Heart right ventricle (tissue), 16 donors: Measurements from ENCODE around the gene PLN. TPM values are rescaled to one million over a fixed set of nuclear protein-coding genes. Genes with fewer than 3 reads are reported as not detected.

Source experiments
- ATAC-seq, 8 donors: fragments of 200-7000 bp; cut with Tn5 transposase; one replicate each; pipeline ENCODE4 v1.9.1; 2020; ENCODE audit warnings: mild to moderate bottlenecking in 8 of 8, moderate library complexity in 8 of 8, moderate number of reproducible peaks in 1 of 8
- DNase-seq, 2 donors: peaks; one replicate each; pipeline ENCODE4 v3.0.0-alpha.2; 2020
- H3K27ac ChIP-seq, 10 donors: fragments of 200-600 bp; sonication (generic) in 2 of 10; one replicate each; pipeline versions ENCODE4 v1.5.0 to v1.8.0; 2020 to 2022; ENCODE audit warnings: mild to moderate bottlenecking in 3 of 10
- H3K27me3 ChIP-seq, 7 donors: fragments of 200-600 bp; one replicate each; pipeline ENCODE4 v1.8.0; 2021 to 2022; ENCODE audit warnings: mild to moderate bottlenecking in 2 of 7
- H3K36me3 ChIP-seq, 9 donors: fragments of 200-600 bp; sonication (generic) in 1 of 9; one replicate each; pipeline versions ENCODE4 v1.5.0 to v1.8.0; 2020 to 2022; ENCODE audit warnings: mild to moderate bottlenecking in 2 of 9
- H3K4me1 ChIP-seq, 9 donors: fragments of 200-600 bp; sonication (generic) in 1 of 9; one replicate each; pipeline versions ENCODE4 v1.5.0 to v1.8.0; 2020 to 2022; ENCODE audit warnings: mild to moderate bottlenecking in 4 of 9
- H3K4me3 ChIP-seq, 10 donors: fragments of 200-600 bp; sonication (generic) in 2 of 10; one replicate each; pipeline versions ENCODE4 v1.5.0 to v1.8.0; 2020 to 2022; ENCODE audit warnings: mild to moderate bottlenecking in 7 of 10, moderate library complexity in 2 of 10
- H3K9me3 ChIP-seq, 11 donors: fragments of 200-600 bp in 10 of 11; sonication (generic) in 2 of 11; one replicate each; pipeline versions ENCODE4 v1.5.0 to v1.8.0; 2013 to 2022; ENCODE audit warnings: mild to moderate bottlenecking in 2 of 11, control low read depth in 1 of 11, moderate library complexity in 1 of 11
- WGBS, 2 donors: extraction: QIAGEN DNeasy Blood & Tissue Kit; methylation state at CpG; one replicate each; pipeline ENCODE4 v1.1.7; 2013; ENCODE audit warnings: inconsistent platforms in 1 of 2; 5-methylcytosine and 5-hydroxymethylcytosine counted together
- intact Hi-C, 10 donors: fragments of 100-400 bp; cut with DNase I; formaldehyde crosslinking; loops; one replicate each; pipeline versions ENCODE4 v1.11.1 to v1.14.2; 2022
- long read RNA-seq, 3 donors: library from polyadenylated mRNA; unstranded; transcript quantifications; one replicate each; pipeline ENCODE4 v2.0.0, GENCODE V29; 2020 to 2021
- polyA plus RNA-seq, 2 donors: library from polyadenylated mRNA; stranded (reverse); fragments of 200-250 nt; gene quantifications; one replicate each; pipeline ENCODE4 v1.2.3, GENCODE V29; 2013
- total RNA-seq, 10 donors: library from RNA; stranded (reverse); fragmentation: NEBNext Ultra II Directional in 3 of 10; extraction: Animal tissue kit (Norgen Biotek cat#: 25700) in 3 of 10; gene quantifications; one replicate each; pipeline versions ENCODE4 v1.2.1 to v1.2.4, GENCODE V29; 2021 to 2023
- TF ChIP-seq, protein P1 (sequence below), 9 donors: fragments of 200-600 bp; sonication (generic) in 2 of 9; IDR thresholded peaks; one replicate each; pipeline versions ENCODE4 v1.5.0 to v1.8.0; 2021 to 2022; ENCODE audit warnings: antibody characterized with exemption in 9 of 9, mild to moderate bottlenecking in 5 of 9, moderate library complexity in 1 of 9
- donor health status: Arrhythmogenic right ventricular cardiomyopathy.
- donor health status: ischemic (EF 13 %, LVEDD 7.1; RV severe dilation, severe dysfunction).
- donor health status: healthy with polysubstance abuse.
- donor health status: DM: no; HTN: yes; CAD: no.
- donor health status: DM: no; HTN: no; CAD: no.
- donor health status: ischemic (EF 25% LVEDD 6.9; RV normal size, moderate dysfunction).
- donor health status: ischemic (EF 25% LVEDD 5.7; RV mildly dilated, moderate dysfunction).
- donor health status: healthy.
- donor health status: DM: yes; HTN: yes; CAD: no.
- donor health status: Ischemic cardiomyopathy.
- donor health status: ischemic (EF 35%, LVEDD 5.7; RV mildly dilated, moderate dysfunction).
- donor health status: nonischemic (EF 11% LVEDD 7.7; RV severe dilation, severe dysfunction).
- donor health status: DM: yes; HTN: yes; CAD: no.
- donor health status: PGD.
- donor health status: ischemic (EF 29% LVEDD 5.4; RV normal size, mild dysfunction).
- donor health status: nonischemic (EF 23%, LVEDD 6.1; RV moderate dilation, normal function).

PLN gene
- 1,000 to 10,000 TPM; 1,787 to 3,094 (median 2,650) TPM for total RNA-seq
- 100 to 1,000 TPM; 764 to 848 TPM for polyA plus RNA-seq
- long read RNA-seq, donor 1, transcript PLN-201 (2 exons, 2,001 nt): major isoform, 1,866 of 2,046 reads
- long read RNA-seq, donor 1, partial matches to known transcripts: 172 of 2,046 reads
- long read RNA-seq, donor 1, other reads (novel, unspliced or antisense): 8 of 2,046 reads
- long read RNA-seq, donor 2, transcript PLN-201 (2 exons, 2,001 nt): major isoform, 3,262 of 3,703 reads
- long read RNA-seq, donor 2, partial matches to known transcripts: 431 of 3,703 reads
- long read RNA-seq, donor 2, other reads (novel, unspliced or antisense): 10 of 3,703 reads
- long read RNA-seq, donor 3, transcript PLN-201 (2 exons, 2,001 nt): major isoform, 4,487 of 4,697 reads
- long read RNA-seq, donor 3, partial matches to known transcripts: 0 of 4,697 reads
- long read RNA-seq, donor 3, other reads (novel, unspliced or antisense): 210 of 4,697 reads

DNA sequence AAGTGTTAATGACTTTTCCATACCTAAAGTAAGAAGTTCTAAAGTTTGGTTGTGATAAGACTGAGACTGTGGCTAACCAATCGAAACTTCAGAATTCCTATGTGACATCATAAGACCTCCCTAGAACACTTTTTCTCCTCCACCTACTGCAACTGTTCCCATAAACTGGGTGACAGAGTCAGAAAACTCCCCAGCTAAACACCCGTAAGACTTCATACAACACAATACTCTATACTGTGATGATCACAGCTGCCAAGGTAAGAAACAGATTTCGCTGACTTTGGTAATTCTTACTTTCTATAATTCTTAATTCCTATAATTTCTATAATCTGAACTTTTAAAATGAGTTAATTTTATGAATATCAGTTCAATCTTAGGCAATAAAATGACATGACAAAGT lies at the start of gene PLN:
TSS of gene PLN (plus strand) at position 161 of the 400 bp plus-strand sequence. CDS start 10,626 bp downstream, outside the sequence.
- intact Hi-C loops: loop anchor here in 2 of 10 donors (5.0 to 10.0 kb wide), 3 partner anchors 36 to 261 kb away; no protein-coding TSS in a partner anchor
- ATAC-seq (peak; percentile 65 to 90 (median 88)), DNase-seq (peak in 1 of 2 donors; percentile 48)
- Histone ChIP-seq H3K4me3 (peak within 1 kb of the TSS; percentile 16 to 60 (median 50)), H3K27ac (peak within 1 kb of the TSS; percentile 52 to 89 (median 82)), H3K4me1 (peaks cover 0 to 21% (median 4%) of the 10 kb centered on the region in 9 donors), H3K36me3 (peaks cover 0 to 18% (median 0%) of the 10 kb centered on the region in 9 donors), H3K9me3 (no peaks in the 10 kb centered on the region), H3K27me3 (no peaks in the 10 kb centered on the region)
- TF ChIP-seq, protein P1, sequence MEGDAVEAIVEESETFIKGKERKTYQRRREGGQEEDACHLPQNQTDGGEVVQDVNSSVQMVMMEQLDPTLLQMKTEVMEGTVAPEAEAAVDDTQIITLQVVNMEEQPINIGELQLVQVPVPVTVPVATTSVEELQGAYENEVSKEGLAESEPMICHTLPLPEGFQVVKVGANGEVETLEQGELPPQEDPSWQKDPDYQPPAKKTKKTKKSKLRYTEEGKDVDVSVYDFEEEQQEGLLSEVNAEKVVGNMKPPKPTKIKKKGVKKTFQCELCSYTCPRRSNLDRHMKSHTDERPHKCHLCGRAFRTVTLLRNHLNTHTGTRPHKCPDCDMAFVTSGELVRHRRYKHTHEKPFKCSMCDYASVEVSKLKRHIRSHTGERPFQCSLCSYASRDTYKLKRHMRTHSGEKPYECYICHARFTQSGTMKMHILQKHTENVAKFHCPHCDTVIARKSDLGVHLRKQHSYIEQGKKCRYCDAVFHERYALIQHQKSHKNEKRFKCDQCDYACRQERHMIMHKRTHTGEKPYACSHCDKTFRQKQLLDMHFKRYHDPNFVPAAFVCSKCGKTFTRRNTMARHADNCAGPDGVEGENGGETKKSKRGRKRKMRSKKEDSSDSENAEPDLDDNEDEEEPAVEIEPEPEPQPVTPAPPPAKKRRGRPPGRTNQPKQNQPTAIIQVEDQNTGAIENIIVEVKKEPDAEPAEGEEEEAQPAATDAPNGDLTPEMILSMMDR (IDR thresholded peaks at IDR 0.05): no peak
- WGBS, 2 donors: 40 to 62% methylated on average over 3 of the region's 3 CpGs

DNA sequence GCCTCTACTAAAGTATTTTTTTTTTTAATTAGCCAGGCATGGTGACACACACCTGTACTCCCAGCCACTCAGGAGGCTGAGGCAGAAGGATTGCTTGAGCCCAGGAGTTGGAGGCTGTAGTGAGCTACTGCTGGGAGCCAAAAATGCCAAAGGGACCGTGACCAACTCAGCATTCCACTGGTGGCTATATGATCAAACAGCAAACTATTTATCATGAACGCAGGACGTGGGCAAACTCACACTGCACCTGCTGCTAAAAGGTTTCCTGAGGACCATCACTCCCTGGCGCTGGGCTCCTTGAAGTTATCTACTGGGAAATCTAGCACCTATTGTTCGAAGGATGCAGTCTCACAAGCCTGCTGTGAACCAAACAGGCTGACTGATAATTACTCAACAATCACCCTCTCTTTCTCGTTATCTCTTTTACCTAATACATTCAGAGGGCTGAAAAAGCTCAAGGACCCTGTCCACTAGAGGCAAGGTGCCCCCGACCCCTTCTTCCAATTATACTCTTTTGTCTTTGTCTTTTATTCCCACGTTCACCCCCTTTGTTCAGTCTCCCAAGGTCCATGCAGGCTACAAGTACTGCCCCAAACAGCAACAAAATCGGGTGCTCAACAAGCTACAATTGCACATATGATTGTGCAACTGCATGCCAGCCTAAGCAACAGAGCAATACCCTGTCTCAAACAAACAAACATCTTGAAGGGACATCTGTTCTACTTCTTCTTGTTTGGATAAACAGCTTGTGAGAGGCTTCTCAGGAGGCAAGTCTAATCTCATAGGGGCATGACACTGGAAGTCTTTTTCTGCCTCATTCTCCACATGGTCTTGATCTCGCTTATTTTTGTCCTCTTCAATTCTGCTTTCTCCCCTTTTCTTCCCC lies 47.7 kb upstream of the PLN start:
- Histone ChIP-seq H3K27me3 (no peaks in the 10 kb centered on the region), H3K36me3 (peaks cover 0 to 37% (median 0%) of the 10 kb centered on the region in 9 donors), H3K4me3 (no peak overlapping the region), H3K4me1 (peaks cover 0 to 5% (median 4%) of the 10 kb centered on the region in 9 donors), H3K9me3 (peaks cover 0 to 18% (median 0%) of the 10 kb centered on the region in 11 donors), H3K27ac (peak overlapping the region in 1 of 10 donors; percentile 33)
- TF ChIP-seq, protein P1 (IDR thresholded peaks at IDR 0.05): no peak
- ATAC-seq (no peak), DNase-seq (no peak)
- 95 to 96% methylated on average over 10 of the region's 10 CpGs for WGBS, 2 donors
- intact Hi-C loops: loop anchor here in 3 of 10 donors (10.0 kb wide), 2 partner anchors 126 to 216 kb away; no protein-coding TSS in a partner anchor

DNA sequence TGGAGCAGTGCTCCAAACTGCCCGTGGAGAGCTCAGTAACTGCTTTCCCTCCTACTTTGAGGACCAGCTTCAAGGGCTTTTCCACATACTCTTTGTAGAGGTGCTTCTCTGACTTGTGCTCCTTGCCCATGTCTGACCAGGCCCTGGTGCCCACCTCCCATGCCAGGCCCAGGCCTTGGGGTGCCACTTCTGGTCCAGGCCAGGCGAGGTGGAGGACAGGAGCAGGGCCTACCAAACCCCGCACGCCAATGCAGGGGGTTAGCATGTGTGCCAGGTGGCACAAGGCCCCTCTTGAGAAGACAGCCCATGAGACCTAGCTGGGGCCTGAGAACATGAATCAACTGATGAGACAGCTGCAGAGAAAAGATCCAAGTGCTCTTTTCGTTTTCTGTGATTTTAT lies 47.0 kb upstream of the PLN start:
- ATAC-seq (no peak), DNase-seq (no peak)
- WGBS, 2 donors: 84 to 88% methylated on average over 5 of the region's 5 CpGs
- peaks cover 0 to 18% (median 0%) of the 10 kb centered on the region in 11 donors for H3K9me3 ChIP-seq
- peak overlapping the region in 1 of 10 donors; percentile 33 for H3K27ac ChIP-seq
- TF ChIP-seq, protein P1 (IDR thresholded peaks at IDR 0.05): no peak
- intact Hi-C loops: loop anchor here in 3 of 10 donors (10.0 kb wide), 2 partner anchors 126 to 216 kb away; no protein-coding TSS in a partner anchor
- H3K4me1 ChIP-seq: peaks cover 0 to 8% (median 4%) of the 10 kb centered on the region in 9 donors
- peaks cover 0 to 31% (median 0%) of the 10 kb centered on the region in 9 donors for H3K36me3 ChIP-seq
- H3K27me3 ChIP-seq: no peaks in the 10 kb centered on the region
- H3K4me3 ChIP-seq: no peak overlapping the region
